HCT116 (cell line): ENCODE data around the gene SRSF11. TPM values are rescaled to one million over a fixed set of nuclear protein-coding genes. Genes with fewer than 3 reads are reported as not detected.
A peak's percentile ranks its signal among the peaks of the same experiment; 100 is the strongest.

ENCODE experiments used
- ATAC-seq: fragments of 200-7000 bp; cut with Tn5 transposase; 2 replicates; pipeline ENCODE4 v1.9.1; 2020; ENCODE audit warnings: mild to moderate bottlenecking, moderate library complexity
- BruUV-seq: library from RNA; stranded (reverse); fragments of 400-500 nt; replicated peaks from 2 replicates; lab custom pipeline; 2021; lab: Mats Ljungman, UMichigan
- CTCF ChIA-PET: fragments of 300-600 bp; sonication (Branson Sonifier 250); formaldehyde crosslinking; loops from one replicate; lab custom pipeline; 2021; ENCODE audit warnings: antibody characterized with exemption; lab: Charles Lee
- POLR2A ChIA-PET: fragments of 300-600, 350-600 bp; sonication (Branson Sonifier 250); formaldehyde crosslinking; loops from one replicate; lab custom pipeline; 2021; ENCODE audit warnings: antibody characterized with exemption; lab: Charles Lee
- RAD21 ChIA-PET, 2 experiments: fragments of 300-600 bp; sonication (Branson Sonifier 250); formaldehyde crosslinking; loops; one replicate each; lab custom pipeline; 2023; ENCODE audit warnings: low total read pairs in 2 of 2; ENCODE audit not compliant: uncharacterized antibody in 2 of 2, unreplicated experiment in 2 of 2, low non-redundant PET in 1 of 2; lab: Charles Lee
- DNase-seq: peaks from one replicate; pipeline ENCODE4 v3.0.0-alpha.2; 2010; ENCODE audit warnings: low read depth, low spot score
- H2AFZ ChIP-seq: fragments of 200-600 bp; shearing (Covaris generic), sonication (generic); 2 replicates; pipeline ENCODE4 v1.6.1; 2017; ENCODE audit warnings: low read depth, mixed run types, mixed read lengths, antibody characterized with exemption, low read length; ENCODE audit not compliant: poor library complexity, severe bottlenecking
- H3K27ac ChIP-seq: 2 replicates; pipeline ENCODE4 v1.5.1; 2012; ENCODE audit warnings: low read depth, low read length
- H3K27me3 ChIP-seq: fragments of 200-600 bp; sonication (generic); 2 replicates; pipeline ENCODE4 v1.6.1; 2016; ENCODE audit warnings: mixed run types, low read length, mixed read lengths; ENCODE audit not compliant: insufficient read depth
- H3K36me3 ChIP-seq, 2 experiments: fragments of 200-500 bp in 1 of 2; fragments of 200-600 bp in 1 of 2; sonication (Bioruptor generic) in 1 of 2; sonication (generic) in 1 of 2; 2 replicates each; pipeline versions ENCODE4 v1.5.1 to v1.6.1; 2014 to 2016; ENCODE audit warnings: low read length in 2 of 2, inconsistent platforms in 1 of 2, mixed read lengths in 1 of 2, mixed run types in 1 of 2; ENCODE audit not compliant: insufficient read depth in 2 of 2, control insufficient read depth in 1 of 2
- H3K4me1 ChIP-seq, 2 experiments: fragments of 200-600 bp in 1 of 2; sonication (generic) in 1 of 2; 2 replicates each; pipeline versions ENCODE4 v1.5.1 to v1.6.1; 2012 to 2017; ENCODE audit warnings: low read length in 2 of 2, inconsistent platforms in 1 of 2, mild to moderate bottlenecking in 1 of 2, mixed read lengths in 1 of 2, mixed run types in 1 of 2, moderate library complexity in 1 of 2; ENCODE audit not compliant: insufficient read depth in 2 of 2, control insufficient read depth in 1 of 2
- H3K4me2 ChIP-seq: fragments of 200-600 bp; sonication (generic); 2 replicates; pipeline ENCODE4 v1.6.1; 2017; ENCODE audit warnings: mixed run types, low read length, mixed read lengths
- H3K4me3 ChIP-seq, 2 experiments: fragments of 200-600 bp in 1 of 2; sonication (generic) in 1 of 2; replicated peaks in 1 of 2; 2 replicates each; pipeline ENCODE4 v1.5.1; 2011 to 2016; ENCODE audit warnings: low read length in 2 of 2, control low read depth in 1 of 2, low read depth in 1 of 2, mild to moderate bottlenecking in 1 of 2, mixed read lengths in 1 of 2, mixed run types in 1 of 2
- H3K79me2 ChIP-seq: fragments of 200-600 bp; sonication (generic); 2 replicates; pipeline ENCODE4 v1.6.1; 2017; ENCODE audit warnings: mild to moderate bottlenecking, mixed run types, low read length, moderate library complexity, mixed read lengths; ENCODE audit not compliant: insufficient read depth
- H3K9ac ChIP-seq: fragments of 200-600 bp; sonication (generic); 2 replicates; pipeline ENCODE4 v1.6.1; 2016; ENCODE audit warnings: low read length, mixed read lengths
- H3K9me2 ChIP-seq: fragments of 200-600 bp; sonication (generic), shearing (Covaris generic); 2 replicates; pipeline ENCODE4 v1.6.1; 2017; ENCODE audit warnings: mixed run types, mild to moderate bottlenecking, moderate library complexity; ENCODE audit not compliant: insufficient read depth
- H3K9me3 ChIP-seq, 2 experiments: fragments of 200-500 bp in 1 of 2; fragments of 200-600 bp in 1 of 2; sonication (Bioruptor generic) in 1 of 2; sonication (generic) in 1 of 2; 2 replicates each; pipeline ENCODE4 v1.6.1; 2014 to 2017; ENCODE audit warnings: low read length in 2 of 2, mixed read lengths in 2 of 2, inconsistent platforms in 1 of 2, low read depth in 1 of 2, mild to moderate bottlenecking in 1 of 2, mixed run types in 1 of 2, moderate library complexity in 1 of 2; ENCODE audit not compliant: control insufficient read depth in 1 of 2, insufficient read depth in 1 of 2
- H4K20me1 ChIP-seq: fragments of 200-600 bp; sonication (generic), shearing (Covaris generic); 2 replicates; pipeline ENCODE4 v1.6.1; 2017; ENCODE audit warnings: mixed run types, mild to moderate bottlenecking, moderate library complexity; ENCODE audit not compliant: insufficient read depth
- ATF3 ChIP-seq: IDR thresholded peaks from 2 replicates; pipeline ENCODE4 v1.6.1; 2012
- CEBPB ChIP-seq: IDR thresholded peaks from 2 replicates; pipeline ENCODE4 v1.6.1; 2012; ENCODE audit warnings: low read depth
- EZH2 ChIP-seq: fragments of 200-600 bp; sonication (generic); IDR thresholded peaks from 2 replicates; pipeline ENCODE4 v1.6.1; 2017; ENCODE audit warnings: antibody characterized with exemption, mixed run types
- EZH2phosphoT487 ChIP-seq: fragments of 200-600 bp; IDR thresholded peaks from 2 replicates; pipeline ENCODE4 v1.6.1; 2018; ENCODE audit warnings: antibody characterized with exemption, borderline replicate concordance
- FOSL1 ChIP-seq: IDR thresholded peaks from 2 replicates; pipeline ENCODE4 v1.6.1; 2012; ENCODE audit warnings: low read depth
- RAD21 ChIP-seq: IDR thresholded peaks from 2 replicates; pipeline ENCODE4 v1.6.1; 2012; ENCODE audit warnings: low read depth, mild to moderate bottlenecking
- SP1 ChIP-seq: IDR thresholded peaks from 2 replicates; pipeline ENCODE4 v1.6.1; 2012; ENCODE audit warnings: low read depth
- TCF7L2 ChIP-seq: IDR thresholded peaks from 2 replicates; pipeline ENCODE4 v1.7.0; 2011; ENCODE audit warnings: borderline replicate concordance, inconsistent platforms; ENCODE audit not compliant: insufficient read depth, insufficient read length; ENCODE audit errors: extremely low read depth
- YY1 ChIP-seq: IDR thresholded peaks from 2 replicates; pipeline ENCODE4 v1.6.1; 2011; ENCODE audit warnings: low read length, low read depth, moderate library complexity, mild to moderate bottlenecking; ENCODE audit not compliant: insufficient replicate concordance; ENCODE audit errors: extremely low read depth
- ZBTB33 ChIP-seq: IDR thresholded peaks from 2 replicates; pipeline ENCODE4 v1.6.1; 2011; ENCODE audit warnings: mild to moderate bottlenecking, low read length, moderate library complexity; ENCODE audit not compliant: insufficient replicate concordance; ENCODE audit errors: extremely low read depth
- ZNF274 ChIP-seq: fragments of 200-500 bp; sonication (Bioruptor generic); IDR thresholded peaks from 2 replicates; pipeline ENCODE4 v1.6.1; 2014; ENCODE audit warnings: mild to moderate bottlenecking, low read depth, low read length, inconsistent platforms
- intact Hi-C: fragments of 100-400 bp; cut with micrococcal nuclease; formaldehyde crosslinking; loops from 2 replicates; pipeline ENCODE4 v1.10.0; 2022
- total RNA-seq: library from RNA; stranded (reverse); gene quantifications from one replicate; pipeline ENCODE4 v1.2.1, GENCODE V29; 2021; ENCODE audit not compliant: unreplicated experiment

The SRSF11 gene
- total RNA-seq, 1 experiment from 2014 or later: 166 TPM

DNA sequence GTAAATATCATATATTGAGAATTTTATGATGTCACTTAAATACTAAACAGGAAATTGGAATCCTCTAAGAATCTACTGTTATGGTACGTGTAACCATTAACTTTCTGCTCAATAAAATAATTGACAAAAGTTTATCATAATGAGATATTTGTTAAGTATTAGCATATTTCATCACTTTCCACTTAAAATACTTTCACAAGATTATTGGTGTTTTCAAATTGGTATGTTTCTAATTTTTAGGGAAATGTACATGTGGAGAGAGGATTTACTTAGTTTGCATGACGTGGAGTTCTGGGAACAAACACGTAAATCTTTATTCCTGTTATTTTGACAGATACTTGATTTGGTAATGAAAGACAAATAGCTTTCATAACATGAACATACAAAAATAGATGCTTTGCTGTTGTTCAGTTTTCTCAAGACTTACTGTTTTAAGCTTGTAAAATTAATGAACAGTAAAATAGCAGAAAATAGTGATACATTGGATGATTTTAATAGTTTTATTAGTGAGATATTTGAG lies 1.6 kb downstream of the SRSF11 start:
- peak overlapping the region; percentile 75 for H3K4me2 ChIP-seq
- H3K79me2 ChIP-seq: peaks cover 97% of the 10 kb centered on the region
- DNase-seq (no peak), ATAC-seq (no peak)
- no peaks in the 10 kb centered on the region for H3K9me2 ChIP-seq
- TF ChIP-seq EZH2phosphoT487 (no peak), YY1 (no peak), TCF7L2 (no peak), ATF3 (no peak), SP1 (no peak), CEBPB (no peak), ZNF274 (no peak)
- CTCF ChIA-PET: no interaction called here
- H3K27me3 ChIP-seq: no peaks in the 10 kb centered on the region
- intact Hi-C loops: loop anchor here (10.0 kb wide), 1 partner anchor 192 kb away; the partner anchor contains the start of gene CTH
- RAD21 ChIA-PET: no interaction called here
- BruUV-seq: no TSS peak
- H3K4me1 ChIP-seq: peaks cover 4 to 16% of the 10 kb centered on the region in 2 experiments; a peak in 3 of 4 replicates
- no peak overlapping the region for H3K27ac ChIP-seq
- H3K9ac ChIP-seq: peak overlapping the region; percentile 89
- H3K9me3 ChIP-seq: no peaks in the 10 kb centered on the region
- H2AFZ ChIP-seq: no peak overlapping the region
- POLR2A ChIA-PET: interaction anchor here (0.6 to 0.7 kb wide), 2 partner anchors 8 to 21 kb away, joined by 3 read pairs; no protein-coding TSS in a partner anchor
- peak overlapping the region; percentile 74 to 78; a peak in 3 of 4 replicates for H3K4me3 ChIP-seq
- peaks cover 27% of the 10 kb centered on the region; the same call in 1 of the 2 replicates for H4K20me1 ChIP-seq
- H3K36me3 ChIP-seq: peaks cover 20 to 24% of the 10 kb centered on the region in 2 experiments; a peak in 3 of 4 replicates

DNA sequence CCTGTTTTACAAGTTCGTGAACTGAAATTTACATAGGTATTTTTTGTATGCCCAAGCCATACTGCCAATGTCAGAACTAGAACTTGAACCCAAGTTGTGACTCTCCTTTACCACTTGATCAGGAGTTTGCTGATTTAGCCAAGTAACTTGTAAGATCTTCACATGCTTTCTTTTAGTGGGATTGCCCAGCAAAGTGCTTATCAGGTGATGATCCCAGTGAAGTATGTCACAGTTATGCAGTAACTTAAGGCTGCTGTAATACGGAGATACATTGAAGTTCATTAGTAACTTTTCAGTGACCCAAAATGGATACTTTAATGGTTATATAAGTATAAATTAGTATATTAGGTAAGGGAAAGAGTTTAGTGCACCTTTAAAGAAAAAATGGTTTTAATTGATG lies 3.8 kb downstream of the SRSF11 start:
- no peak overlapping the region for H3K4me3 ChIP-seq
- H3K4me2 ChIP-seq: no peak overlapping the region
- H2AFZ ChIP-seq: no peak overlapping the region
- ChIA-PET RAD21 (no interaction called here), POLR2A (no interaction called here), CTCF (no interaction called here)
- no peaks in the 10 kb centered on the region for H3K9me2 ChIP-seq
- peaks cover 97% of the 10 kb centered on the region for H3K79me2 ChIP-seq
- intact Hi-C loops: loop anchor here (10.0 kb wide), 1 partner anchor 190 kb away; the partner anchor contains the start of gene CTH
- peaks cover 42% of the 10 kb centered on the region; the same call in 1 of the 2 replicates for H4K20me1 ChIP-seq
- ATAC-seq: no peak
- BruUV-seq: no TSS peak
- H3K4me1 ChIP-seq: peaks cover 4 to 16% of the 10 kb centered on the region in 2 experiments; a peak in 3 of 4 replicates
- peaks cover 38 to 42% of the 10 kb centered on the region in 2 experiments for H3K36me3 ChIP-seq
- no peak overlapping the region for H3K9ac ChIP-seq
- no peaks in the 10 kb centered on the region for H3K9me3 ChIP-seq
- no peaks in the 10 kb centered on the region for H3K27me3 ChIP-seq
- TF ChIP-seq FOSL1 (no peak), ZBTB33 (no peak), CEBPB (no peak), RAD21 (no peak), ZNF274 (no peak), EZH2 (no peak)
- no peak for DNase-seq
- no peak overlapping the region for H3K27ac ChIP-seq
